ENCODE data around the gene VWF. TPM values are rescaled to one million over a fixed set of nuclear protein-coding genes. Genes with fewer than 3 reads are reported as not detected.

VWF gene
- total and polyA plus RNA-seq, 2 of the 13 experiments (the other 11 are each of a cell fraction or from before 2014, with no cell fraction given) = 0.20 to 0.25 TPM

GRCh38 chr12:6074427-6074826 lies 50.0 kb downstream of the VWF start:
- Histone ChIP-seq H2AFZ (ENCODE audit: low read length) (no peak overlapping the region), H4K20me1 (ENCODE audit: insufficient read depth, low read length) (no peaks in the 10 kb centered on the region), H3K9ac (ENCODE audit: insufficient read depth, low read depth, low read length) (no peak overlapping the region), H3K4me1 (ENCODE audit: insufficient read depth, low read length) (peaks cover 46% of the 10 kb centered on the region), H3K4me3 (replicated peaks in 1 of 3; ENCODE audit: insufficient read depth in 1 of 3, low read depth in 2 of 3, low read length in 3 of 3) (no peak overlapping the region), H3K9me3 (ENCODE audit: low read length) (no peaks in the 10 kb centered on the region), H3K4me2 (ENCODE audit: low read depth, low read length) (no peak overlapping the region), H3K27me3 (ENCODE audit: control insufficient read depth in 1 of 2, insufficient read depth in 2 of 2, low read length in 2 of 2) (peaks cover 0 to 38% of the 10 kb centered on the region in 2 experiments; a peak in 3 of 5 replicates), H3K36me3 (replicated peaks in 1 of 2; ENCODE audit: control insufficient read depth in 1 of 2, insufficient read depth in 2 of 2, low read length in 2 of 2) (no peaks in the 10 kb centered on the region), H3K79me2 (ENCODE audit: insufficient read depth, low read length) (no peaks in the 10 kb centered on the region), H3K27ac (ENCODE audit: extremely low read length, insufficient read depth, low read length) (no peak overlapping the region)
- ChIA-PET CTCF (ENCODE audit: low intra/inter-chr PET ratio, low total read pairs) (no interaction called here), POLR2A (interaction anchor here (0.7 kb wide), 1 partner anchor 219 kb away, joined by 3 read pairs; no protein-coding TSS in a partner anchor)
- FAIRE-seq = no peak
- under 1% methylated on average over 4 of the region's 4 CpGs for WGBS (ENCODE audit: low lambda C conversion rate)
- in situ Hi-C loops (cut with HindIII; ENCODE audit: extremely low pct_ligation_motif_present, low pct_unique_long_range_greater_than_20kb) (loop anchor here (25.0 kb wide), 1 partner anchor 388 kb away; the partner anchor contains the start of genes TAPBPL and VAMP1), intact Hi-C loops (cut with micrococcal nuclease; ENCODE audit: unreplicated experiment) (no loop called here)
- BruUV-seq (replicated peaks) = no TSS peak
- no peak for ATAC-seq
- no peak for DNase-seq (ENCODE audit: low spot score)
- TF ChIP-seq ZNF207 (IDR thresholded peaks at IDR 0.05; ENCODE audit: borderline replicate concordance) (no peak), SCMH1 (CRISPR knock-in tag; IDR thresholded peaks at IDR 0.05; ENCODE audit: borderline replicate concordance) (no peak), ZNF724P (CRISPR knock-in tag; IDR thresholded peaks at IDR 0.05; ENCODE audit: borderline replicate concordance) (no peak), ZNF430 (CRISPR knock-in tag; IDR thresholded peaks at IDR 0.05) (no peak), GPN1 (CRISPR knock-in tag; IDR thresholded peaks at IDR 0.05; ENCODE audit: borderline replicate concordance) (no peak), KDM5A (IDR thresholded peaks at IDR 0.05; ENCODE audit: borderline replicate concordance, low read length) (no peak), TEAD3 (CRISPR knock-in tag; optimal IDR thresholded peaks at IDR 0.05; ENCODE audit: borderline replicate concordance) (no peak), ZMAT5 (CRISPR knock-in tag; IDR thresholded peaks at IDR 0.05; ENCODE audit: borderline replicate concordance, low read depth) (no peak), ZNF503 (CRISPR knock-in tag; IDR thresholded peaks at IDR 0.05) (no peak), FOXP1 (IDR thresholded peaks at IDR 0.05) (no peak), FOXP1 (CRISPR knock-in tag; IDR thresholded peaks at IDR 0.05) (no peak), AKNA (CRISPR knock-in tag; IDR thresholded peaks at IDR 0.05; ENCODE audit: borderline replicate concordance) (no peak), BATF2 (CRISPR knock-in tag; IDR thresholded peaks at IDR 0.05) (no peak), ZNF317 (CRISPR knock-in tag; IDR thresholded peaks at IDR 0.05) (no peak), SIX1 (CRISPR knock-in tag; IDR thresholded peaks at IDR 0.05; ENCODE audit: borderline replicate concordance) (no peak)

Data from HepG2 (cell line).